Measurements from ENCODE around the gene CACNA1F.
A peak's percentile ranks its signal among the peaks of the same experiment; 100 is the strongest.

Gene CACNA1F

GRCh38 chrX:49199906-49200771 lies 33.0 kb downstream of the CACNA1F start, which contains the start of gene SYP:
Gene SYP (minus strand): TSS chrX:49200193. CDS start chrX:49200186, 7 bp downstream.
- Histone ChIP-seq H3K36me3 (ENCODE audit: insufficient read depth, low read length) (no peaks in the 10 kb centered on the region), H3K4me1 (ENCODE audit: control insufficient read depth, insufficient read depth, low read length, unreplicated experiment) (peaks cover 3% of the 10 kb centered on the region), H3K27ac (ENCODE audit: low read depth, low read length) (no peak within 1 kb of the TSS), H3K4me3 (ENCODE audit: low read depth, low read length) (peak within 1 kb of the TSS; percentile 71), H2AFZ (ENCODE audit: low read length, unreplicated experiment) (peak within 1 kb of the TSS; percentile 96), H3K79me2 (ENCODE audit: control insufficient read depth, insufficient read depth, low read length, unreplicated experiment) (no peaks in the 10 kb centered on the region), H3K27me3 (ENCODE audit: insufficient read depth, low read length) (peaks cover 5% of the 10 kb centered on the region; the same call in 1 of the 2 replicates)

- H3K27ac ChIP-seq (ENCODE audit: low read depth, low read length): no peak overlapping the region
- peaks cover 5% of the 10 kb centered on the region; the same call in 1 of the 2 replicates for H3K27me3 ChIP-seq (ENCODE audit: insufficient read depth, low read length)
- H3K4me3 ChIP-seq (ENCODE audit: low read depth, low read length): no peak overlapping the region
- no peak overlapping the region for H2AFZ ChIP-seq (ENCODE audit: low read length, unreplicated experiment)
- H3K4me1 ChIP-seq (ENCODE audit: control insufficient read depth, insufficient read depth, low read length, unreplicated experiment): peaks cover 3% of the 10 kb centered on the region
- no peaks in the 10 kb centered on the region for H3K36me3 ChIP-seq (ENCODE audit: insufficient read depth, low read length)
- no peaks in the 10 kb centered on the region for H3K79me2 ChIP-seq (ENCODE audit: control insufficient read depth, insufficient read depth, low read length, unreplicated experiment)
Observed at GRCh38 chrX:49199315-49199595, 33.9 kb downstream of the CACNA1F start.

- H3K36me3 ChIP-seq (ENCODE audit: insufficient read depth, low read length): no peaks in the 10 kb centered on the region
- H3K79me2 ChIP-seq (ENCODE audit: control insufficient read depth, insufficient read depth, low read length, unreplicated experiment): no peaks in the 10 kb centered on the region
- H2AFZ ChIP-seq (ENCODE audit: low read length, unreplicated experiment): no peak overlapping the region
- H3K27ac ChIP-seq (ENCODE audit: low read depth, low read length): no peak overlapping the region
- no peak overlapping the region for H3K4me3 ChIP-seq (ENCODE audit: low read depth, low read length)
- peaks cover 5% of the 10 kb centered on the region; the same call in 1 of the 2 replicates for H3K27me3 ChIP-seq (ENCODE audit: insufficient read depth, low read length)
- H3K4me1 ChIP-seq (ENCODE audit: control insufficient read depth, insufficient read depth, low read length, unreplicated experiment): peaks cover 3% of the 10 kb centered on the region
Observed at GRCh38 chrX:49198540-49199314, 34.4 kb downstream of the CACNA1F start.

GRCh38 chrX:49197543-49198087 lies 35.5 kb downstream of the CACNA1F start:
- Histone ChIP-seq H3K36me3 (ENCODE audit: insufficient read depth, low read length) (no peaks in the 10 kb centered on the region), H3K27ac (ENCODE audit: low read depth, low read length) (no peak overlapping the region), H3K4me3 (ENCODE audit: low read depth, low read length) (no peak overlapping the region), H3K27me3 (ENCODE audit: insufficient read depth, low read length) (peaks cover 5% of the 10 kb centered on the region; the same call in 1 of the 2 replicates), H2AFZ (ENCODE audit: low read length, unreplicated experiment) (no peak overlapping the region), H3K79me2 (ENCODE audit: control insufficient read depth, insufficient read depth, low read length, unreplicated experiment) (no peaks in the 10 kb centered on the region), H3K4me1 (ENCODE audit: control insufficient read depth, insufficient read depth, low read length, unreplicated experiment) (peaks cover 3% of the 10 kb centered on the region)

DNA sequence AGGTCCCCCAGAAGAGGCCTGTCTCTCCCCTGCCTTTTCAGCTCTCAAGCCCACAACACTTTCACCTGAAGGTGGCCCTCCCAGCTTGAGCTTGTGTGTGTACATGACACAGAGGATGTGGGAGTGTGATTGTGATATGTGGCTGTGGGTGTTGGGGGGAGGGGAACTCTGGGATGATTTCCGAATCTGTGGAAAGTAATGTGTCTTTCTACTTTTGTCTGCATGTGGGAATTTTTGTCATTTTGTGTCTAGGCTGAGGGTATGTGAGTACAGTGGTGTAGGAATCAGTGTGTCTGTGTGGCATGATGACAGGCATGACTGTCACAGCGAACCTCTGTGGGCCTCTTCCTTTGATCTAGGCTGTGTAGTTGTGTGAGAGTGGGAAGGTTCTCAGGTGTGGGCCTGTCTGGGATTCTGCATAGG lies 39.6 kb downstream of the CACNA1F start:
- H3K4me1 ChIP-seq (ENCODE audit: control insufficient read depth, insufficient read depth, low read length, unreplicated experiment): peaks cover 4% of the 10 kb centered on the region
- H3K27me3 ChIP-seq (ENCODE audit: insufficient read depth, low read length): no peaks in the 10 kb centered on the region
- H3K79me2 ChIP-seq (ENCODE audit: control insufficient read depth, insufficient read depth, low read length, unreplicated experiment): no peaks in the 10 kb centered on the region
- no peak overlapping the region for H3K27ac ChIP-seq (ENCODE audit: low read depth, low read length)
- H3K4me3 ChIP-seq (ENCODE audit: low read depth, low read length): no peak overlapping the region
- H3K36me3 ChIP-seq (ENCODE audit: insufficient read depth, low read length): no peaks in the 10 kb centered on the region
- no peak overlapping the region for H2AFZ ChIP-seq (ENCODE audit: low read length, unreplicated experiment)

- no peak overlapping the region for H2AFZ ChIP-seq (ENCODE audit: low read length, unreplicated experiment)
- H3K27ac ChIP-seq (ENCODE audit: low read depth, low read length): no peak overlapping the region
- no peaks in the 10 kb centered on the region for H3K27me3 ChIP-seq (ENCODE audit: insufficient read depth, low read length)
- peaks cover 4% of the 10 kb centered on the region for H3K4me1 ChIP-seq (ENCODE audit: control insufficient read depth, insufficient read depth, low read length, unreplicated experiment)
- no peaks in the 10 kb centered on the region for H3K79me2 ChIP-seq (ENCODE audit: control insufficient read depth, insufficient read depth, low read length, unreplicated experiment)
- H3K4me3 ChIP-seq (ENCODE audit: low read depth, low read length): no peak overlapping the region; the same call in 1 of the 2 replicates
- H3K36me3 ChIP-seq (ENCODE audit: insufficient read depth, low read length): no peaks in the 10 kb centered on the region
Observed at GRCh38 chrX:49192722-49193328, 40.3 kb downstream of the CACNA1F start.

- Histone ChIP-seq H3K27me3 (ENCODE audit: insufficient read depth, low read length) (no peaks in the 10 kb centered on the region), H3K27ac (ENCODE audit: low read depth, low read length) (no peak overlapping the region), H3K4me1 (ENCODE audit: control insufficient read depth, insufficient read depth, low read length, unreplicated experiment) (peaks cover 4% of the 10 kb centered on the region)
Observed at GRCh38 chrX:49191574-49192011, 41.5 kb downstream of the CACNA1F start.

GRCh38 chrX:49190821-49191573 lies 42.1 kb downstream of the CACNA1F start:
- H3K27me3 ChIP-seq (ENCODE audit: insufficient read depth, low read length): no peaks in the 10 kb centered on the region
- H3K4me1 ChIP-seq (ENCODE audit: control insufficient read depth, insufficient read depth, low read length, unreplicated experiment): peaks cover 4% of the 10 kb centered on the region
- H3K79me2 ChIP-seq (ENCODE audit: control insufficient read depth, insufficient read depth, low read length, unreplicated experiment): no peaks in the 10 kb centered on the region
- no peaks in the 10 kb centered on the region for H3K36me3 ChIP-seq (ENCODE audit: insufficient read depth, low read length)
- H2AFZ ChIP-seq (ENCODE audit: low read length, unreplicated experiment): peak overlapping the region; percentile 74
- no peak overlapping the region for H3K27ac ChIP-seq (ENCODE audit: low read depth, low read length)
- peak overlapping the region; percentile 92 for H3K4me3 ChIP-seq (ENCODE audit: low read depth, low read length)

More at GRCh38 chrX:49191574-49192011, 41.5 kb downstream of the CACNA1F start:
- Histone ChIP-seq H3K4me3 (ENCODE audit: low read depth, low read length) (peak overlapping the region; percentile 92), H2AFZ (ENCODE audit: low read length, unreplicated experiment) (peak overlapping the region; percentile 74), H3K79me2 (ENCODE audit: control insufficient read depth, insufficient read depth, low read length, unreplicated experiment) (no peaks in the 10 kb centered on the region), H3K36me3 (ENCODE audit: insufficient read depth, low read length) (no peaks in the 10 kb centered on the region)

DNA sequence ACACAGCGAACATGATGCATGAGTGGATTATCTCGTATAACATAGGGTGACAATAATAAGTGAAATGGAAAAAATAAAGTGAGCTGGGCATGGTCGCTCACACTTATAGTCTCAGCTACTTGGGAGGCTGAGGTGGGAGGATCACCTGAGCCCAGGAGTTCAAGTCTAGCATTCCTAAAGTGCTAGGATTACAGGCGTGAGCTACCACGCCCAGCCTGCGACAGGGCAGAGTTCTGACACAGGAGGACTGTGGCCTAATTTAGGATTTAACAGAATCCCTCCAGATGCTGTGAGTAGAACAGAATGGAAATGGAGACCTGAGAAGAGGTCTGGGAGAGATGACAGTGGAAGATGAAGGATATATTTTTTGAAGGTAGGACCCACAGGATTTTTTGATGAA lies 43.5 kb downstream of the CACNA1F start:
- H3K36me3 ChIP-seq (ENCODE audit: insufficient read depth, low read length): no peaks in the 10 kb centered on the region
- peak overlapping the region; percentile 72 for H3K4me3 ChIP-seq (ENCODE audit: low read depth, low read length)
- H3K4me1 ChIP-seq (ENCODE audit: control insufficient read depth, insufficient read depth, low read length, unreplicated experiment): peaks cover 7% of the 10 kb centered on the region
- peaks cover 6% of the 10 kb centered on the region for H3K79me2 ChIP-seq (ENCODE audit: control insufficient read depth, insufficient read depth, low read length, unreplicated experiment)
- H2AFZ ChIP-seq (ENCODE audit: low read length, unreplicated experiment): no peak overlapping the region
- H3K27ac ChIP-seq (ENCODE audit: low read depth, low read length): no peak overlapping the region
- H3K27me3 ChIP-seq (ENCODE audit: insufficient read depth, low read length): no peaks in the 10 kb centered on the region
